ENCODE measurements around the gene SLC29A3. TPM values are rescaled to one million over a fixed set of nuclear protein-coding genes. Genes with fewer than 3 reads are reported as not detected.

The SLC29A3 gene
- polyA plus RNA-seq, 1 of the 3 experiments (the other 2 are of a cell fraction): 3.8 TPM

- CTCF ChIA-PET: interaction anchor here (0.9 to 7.8 kb wide), 7 partner anchors 8 to 391 kb away, joined by 3 to 38 read pairs (median 6); no protein-coding TSS in a partner anchor
- no peaks in the 10 kb centered on the region for H3K9me3 ChIP-seq
- H4K20me1 ChIP-seq (ENCODE audit: insufficient read depth): peaks cover 8% of the 10 kb centered on the region; the same call in 1 of the 2 replicates
These were observed 24.9 kb upstream of the SLC29A3 start for GRCh38 chr10:71294091-71294561.

More at GRCh38 chr10:71294091-71294561, 24.9 kb upstream of the SLC29A3 start:
- Histone ChIP-seq H3K9me2 (no peaks in the 10 kb centered on the region), H3K27ac (ENCODE audit: low read depth in 2 of 2, low read length in 1 of 2) (peak overlapping the region in 1 of 2 experiments; percentile 4; a peak in 1 of 4 replicates), H3K4me3 (ENCODE audit: low read depth in 2 of 2, low read length in 1 of 2) (no peak overlapping the region), H3K79me2 (ENCODE audit: insufficient read depth) (no peaks in the 10 kb centered on the region), H2AFZ (ENCODE audit: low read depth) (no peak overlapping the region), H3K4me1 (ENCODE audit: control insufficient read depth in 1 of 2, insufficient read depth in 2 of 2, low read depth in 1 of 2, low read length in 1 of 2) (peaks cover 0 to 14% of the 10 kb centered on the region in 2 experiments; a peak in 1 of 4 replicates), H3K27me3 (ENCODE audit: insufficient read depth) (no peaks in the 10 kb centered on the region), H3F3A (replicated peaks; ENCODE audit: insufficient read depth) (no peaks in the 10 kb centered on the region), H3K9ac (no peak overlapping the region), H3K4me2 (no peak overlapping the region), H3K36me3 (replicated peaks in 1 of 2; ENCODE audit: control insufficient read depth in 1 of 2, insufficient read depth in 2 of 2, low read length in 1 of 2) (peaks cover 23 to 72% of the 10 kb centered on the region in 2 experiments)
- DNase-seq: no peak
- POLR2A ChIA-PET: no interaction called here
- WGBS (ENCODE audit: low lambda C conversion rate): 89% methylated on average over 6 of the region's 6 CpGs
- TF ChIP-seq SIN3A (IDR thresholded peaks at IDR 0.05; ENCODE audit: borderline replicate concordance, low read depth, low read length) (no peak), REST (IDR thresholded peaks at IDR 0.05; ENCODE audit: low read depth, low read length) (no peak), RAD21 (IDR thresholded peaks at IDR 0.05; ENCODE audit: low read length) (no peak), GABPA (IDR thresholded peaks at IDR 0.05; ENCODE audit: low read depth) (no peak), EP300 (IDR thresholded peaks at IDR 0.05; ENCODE audit: borderline replicate concordance in 1 of 2, low read depth in 1 of 2, low read length in 1 of 2) (no peak), NFIC (IDR thresholded peaks at IDR 0.05; ENCODE audit: borderline replicate concordance) (no peak), ELF1 (IDR thresholded peaks at IDR 0.05) (no peak)
- TF ChIP-seq, protein P1, sequence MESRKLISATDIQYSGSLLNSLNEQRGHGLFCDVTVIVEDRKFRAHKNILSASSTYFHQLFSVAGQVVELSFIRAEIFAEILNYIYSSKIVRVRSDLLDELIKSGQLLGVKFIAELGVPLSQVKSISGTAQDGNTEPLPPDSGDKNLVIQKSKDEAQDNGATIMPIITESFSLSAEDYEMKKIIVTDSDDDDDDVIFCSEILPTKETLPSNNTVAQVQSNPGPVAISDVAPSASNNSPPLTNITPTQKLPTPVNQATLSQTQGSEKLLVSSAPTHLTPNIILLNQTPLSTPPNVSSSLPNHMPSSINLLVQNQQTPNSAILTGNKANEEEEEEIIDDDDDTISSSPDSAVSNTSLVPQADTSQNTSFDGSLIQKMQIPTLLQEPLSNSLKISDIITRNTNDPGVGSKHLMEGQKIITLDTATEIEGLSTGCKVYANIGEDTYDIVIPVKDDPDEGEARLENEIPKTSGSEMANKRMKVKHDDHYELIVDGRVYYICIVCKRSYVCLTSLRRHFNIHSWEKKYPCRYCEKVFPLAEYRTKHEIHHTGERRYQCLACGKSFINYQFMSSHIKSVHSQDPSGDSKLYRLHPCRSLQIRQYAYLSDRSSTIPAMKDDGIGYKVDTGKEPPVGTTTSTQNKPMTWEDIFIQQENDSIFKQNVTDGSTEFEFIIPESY (IDR thresholded peaks at IDR 0.05; ENCODE audit: borderline replicate concordance, low read depth): no peak

Measured in SK-N-SH (cell line).